ENCODE results near the gene ELAVL1. TPM values are rescaled to one million over a fixed set of nuclear protein-coding genes. Genes with fewer than 3 reads are reported as not detected.

The ELAVL1 gene
- total and polyA plus RNA-seq, 2 donors from 2014 or later = 34.6 to 64.7 TPM

DNA sequence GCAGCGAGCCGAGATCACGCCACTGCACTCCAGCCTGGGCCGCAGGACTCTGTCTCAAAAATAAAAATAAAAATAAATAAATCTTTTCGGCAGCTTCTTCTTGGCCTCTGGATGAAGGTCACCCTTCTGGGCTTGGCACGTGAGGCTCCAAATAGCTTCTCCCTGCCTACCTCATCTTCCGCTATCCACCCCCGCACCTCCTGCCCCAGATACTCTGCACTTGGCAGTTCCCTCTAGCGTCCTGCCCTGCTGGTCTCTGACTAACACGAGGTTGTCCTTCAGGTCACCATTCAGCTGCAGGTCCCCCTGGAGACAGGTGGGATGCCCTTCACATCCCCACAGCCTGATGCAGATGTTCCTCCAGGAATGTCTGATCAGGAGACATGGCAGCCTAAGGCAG is 38.6 kb upstream of the ELAVL1 start:
- no peak overlapping the region for H3K4me3 ChIP-seq (ENCODE audit: low read length in 3 of 3)
- H3K9me3 ChIP-seq (ENCODE audit: control insufficient read depth in 2 of 3, insufficient read depth in 1 of 3, low read length in 3 of 3) = no peaks in the 10 kb centered on the region
- H3K27ac ChIP-seq (ENCODE audit: low read depth in 2 of 2, low read length in 2 of 2) = no peak overlapping the region
- TF ChIP-seq, protein P1, sequence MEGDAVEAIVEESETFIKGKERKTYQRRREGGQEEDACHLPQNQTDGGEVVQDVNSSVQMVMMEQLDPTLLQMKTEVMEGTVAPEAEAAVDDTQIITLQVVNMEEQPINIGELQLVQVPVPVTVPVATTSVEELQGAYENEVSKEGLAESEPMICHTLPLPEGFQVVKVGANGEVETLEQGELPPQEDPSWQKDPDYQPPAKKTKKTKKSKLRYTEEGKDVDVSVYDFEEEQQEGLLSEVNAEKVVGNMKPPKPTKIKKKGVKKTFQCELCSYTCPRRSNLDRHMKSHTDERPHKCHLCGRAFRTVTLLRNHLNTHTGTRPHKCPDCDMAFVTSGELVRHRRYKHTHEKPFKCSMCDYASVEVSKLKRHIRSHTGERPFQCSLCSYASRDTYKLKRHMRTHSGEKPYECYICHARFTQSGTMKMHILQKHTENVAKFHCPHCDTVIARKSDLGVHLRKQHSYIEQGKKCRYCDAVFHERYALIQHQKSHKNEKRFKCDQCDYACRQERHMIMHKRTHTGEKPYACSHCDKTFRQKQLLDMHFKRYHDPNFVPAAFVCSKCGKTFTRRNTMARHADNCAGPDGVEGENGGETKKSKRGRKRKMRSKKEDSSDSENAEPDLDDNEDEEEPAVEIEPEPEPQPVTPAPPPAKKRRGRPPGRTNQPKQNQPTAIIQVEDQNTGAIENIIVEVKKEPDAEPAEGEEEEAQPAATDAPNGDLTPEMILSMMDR (IDR thresholded peaks at IDR 0.05; ENCODE audit: borderline replicate concordance, extremely low read depth, insufficient read depth) = no peak
- no peaks in the 10 kb centered on the region for H3K27me3 ChIP-seq (ENCODE audit: control insufficient read depth, insufficient read depth, low read length)
- DNase-seq = no peak
- no peaks in the 10 kb centered on the region for H3K4me1 ChIP-seq (ENCODE audit: control insufficient read depth in 2 of 3, insufficient read depth in 2 of 3, low read depth in 1 of 3, low read length in 3 of 3)
- no peak overlapping the region for H3K9ac ChIP-seq (ENCODE audit: low read length in 3 of 3)
- H3K36me3 ChIP-seq (ENCODE audit: control insufficient read depth in 2 of 3, insufficient read depth in 3 of 3, low read length in 3 of 3) = no peaks in the 10 kb centered on the region
- intact Hi-C loops (cut with DNase I) = no loop called here
- FAIRE-seq = no peak

DNA sequence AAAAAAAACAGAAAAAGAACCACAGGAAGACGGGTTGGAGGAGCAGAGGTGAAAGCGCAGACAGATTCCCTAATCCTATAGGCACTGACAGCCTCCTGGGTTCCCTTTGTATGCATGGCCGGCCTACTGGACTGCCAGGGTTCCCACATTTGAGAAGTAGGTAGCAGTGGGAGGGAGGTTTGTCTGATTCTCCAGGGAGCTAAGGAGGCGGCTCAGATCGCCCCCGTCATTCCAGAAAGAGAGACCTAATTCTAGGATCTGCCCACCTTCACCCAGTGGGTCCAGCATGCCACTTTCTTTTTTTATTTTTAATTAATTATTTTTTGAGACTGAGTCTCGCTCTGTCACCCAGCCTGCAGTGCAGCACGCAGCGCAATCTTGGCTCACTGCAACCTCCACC is 37.5 kb upstream of the ELAVL1 start:
- H3K4me3 ChIP-seq (ENCODE audit: low read length in 3 of 3) = no peak overlapping the region
- no peaks in the 10 kb centered on the region for H3K36me3 ChIP-seq (ENCODE audit: control insufficient read depth in 2 of 3, insufficient read depth in 3 of 3, low read length in 3 of 3)
- no peaks in the 10 kb centered on the region for H3K9me3 ChIP-seq (ENCODE audit: control insufficient read depth in 2 of 3, insufficient read depth in 1 of 3, low read length in 3 of 3)
- H3K27ac ChIP-seq (ENCODE audit: low read depth in 2 of 2, low read length in 2 of 2) = no peak overlapping the region
- H3K27me3 ChIP-seq (ENCODE audit: control insufficient read depth, insufficient read depth, low read length) = no peaks in the 10 kb centered on the region
- no peak overlapping the region for H3K9ac ChIP-seq (ENCODE audit: low read length in 3 of 3)
- FAIRE-seq = no peak
- no peak for DNase-seq
- TF ChIP-seq, protein P1 (IDR thresholded peaks at IDR 0.05; ENCODE audit: borderline replicate concordance, extremely low read depth, insufficient read depth) = no peak
- H3K4me1 ChIP-seq (ENCODE audit: control insufficient read depth in 2 of 3, insufficient read depth in 2 of 3, low read depth in 1 of 3, low read length in 3 of 3) = no peaks in the 10 kb centered on the region
- intact Hi-C loops (cut with DNase I) = no loop called here

GRCh38 chr19:8041531-8041931 is 36.1 kb upstream of the ELAVL1 start:
- DNase-seq (no peak), FAIRE-seq (no peak)
- intact Hi-C loops (cut with DNase I) = no loop called here
- no peaks in the 10 kb centered on the region for H3K4me1 ChIP-seq (ENCODE audit: control insufficient read depth in 2 of 3, insufficient read depth in 2 of 3, low read depth in 1 of 3, low read length in 3 of 3)
- TF ChIP-seq, protein P1 (IDR thresholded peaks at IDR 0.05; ENCODE audit: borderline replicate concordance, extremely low read depth, insufficient read depth) = no peak
- H3K4me3 ChIP-seq (ENCODE audit: low read length in 3 of 3) = no peak overlapping the region
- H3K9ac ChIP-seq (ENCODE audit: low read length in 3 of 3) = no peak overlapping the region
- H3K27ac ChIP-seq (ENCODE audit: low read depth in 2 of 2, low read length in 2 of 2) = no peak overlapping the region
- H3K27me3 ChIP-seq (ENCODE audit: control insufficient read depth, insufficient read depth, low read length) = no peaks in the 10 kb centered on the region
- H3K36me3 ChIP-seq (ENCODE audit: control insufficient read depth in 2 of 3, insufficient read depth in 3 of 3, low read length in 3 of 3) = no peaks in the 10 kb centered on the region
- H3K9me3 ChIP-seq (ENCODE audit: control insufficient read depth in 2 of 3, insufficient read depth in 1 of 3, low read length in 3 of 3) = no peaks in the 10 kb centered on the region

- Histone ChIP-seq H3K27ac (ENCODE audit: low read depth in 2 of 2, low read length in 2 of 2) (no peak overlapping the region), H3K4me3 (ENCODE audit: low read length in 3 of 3) (no peak overlapping the region), H3K4me1 (ENCODE audit: control insufficient read depth in 2 of 3, insufficient read depth in 2 of 3, low read depth in 1 of 3, low read length in 3 of 3) (no peaks in the 10 kb centered on the region), H3K27me3 (ENCODE audit: control insufficient read depth, insufficient read depth, low read length) (no peaks in the 10 kb centered on the region), H3K9ac (ENCODE audit: low read length in 3 of 3) (no peak overlapping the region), H3K36me3 (ENCODE audit: control insufficient read depth in 2 of 3, insufficient read depth in 3 of 3, low read length in 3 of 3) (no peaks in the 10 kb centered on the region), H3K9me3 (ENCODE audit: control insufficient read depth in 2 of 3, insufficient read depth in 1 of 3, low read length in 3 of 3) (no peaks in the 10 kb centered on the region)
- no peak for FAIRE-seq
- TF ChIP-seq, protein P1 (IDR thresholded peaks at IDR 0.05; ENCODE audit: borderline replicate concordance, extremely low read depth, insufficient read depth) = no peak
- intact Hi-C loops (cut with DNase I) = no loop called here
- no peak for DNase-seq
Observed at GRCh38 chr19:8039231-8039630, 33.8 kb upstream of the ELAVL1 start.

All from kidney (tissue), 14 donors.